Sigmoid colon (tissue), 7 donors: Measurements from ENCODE around the gene BTNL9. TPM values are rescaled to one million over a fixed set of nuclear protein-coding genes. Genes with fewer than 3 reads are reported as not detected.
"Not testable (repeated sequence)": the region's sequence is repeated elsewhere in the genome, so short reads cannot be mapped to it uniquely, and the experiment has no call there.

ENCODE experiments used
- DNase-seq: peaks from one replicate; pipeline ENCODE4 v3.0.0-alpha.2; 2019
- H3K27ac ChIP-seq, 4 donors: fragments of 200-600 bp; sonication (generic); one replicate each; pipeline ENCODE4 v1.5.1; 2016 to 2019; ENCODE audit warnings: mild to moderate bottlenecking in 1 of 4
- H3K27me3 ChIP-seq, 3 donors: fragments of 200-600 bp; sonication (generic); one replicate each; pipeline ENCODE4 v1.5.1; 2019; ENCODE audit warnings: mild to moderate bottlenecking in 1 of 3
- H3K36me3 ChIP-seq, 4 donors: fragments of 200-600 bp; sonication (generic); one replicate each; pipeline ENCODE4 v1.5.1; 2016 to 2019
- H3K4me1 ChIP-seq, 4 donors: fragments of 200-600 bp; sonication (generic); one replicate each; pipeline ENCODE4 v1.5.1; 2017 to 2019
- H3K4me3 ChIP-seq, 4 donors: fragments of 200-600 bp; sonication (generic); one replicate each; pipeline ENCODE4 v1.5.1; 2017 to 2019; ENCODE audit warnings: mild to moderate bottlenecking in 2 of 4, moderate library complexity in 1 of 4
- H3K9me3 ChIP-seq, 4 donors: fragments of 200-600 bp in 3 of 4; sonication (generic) in 3 of 4; one replicate each; pipeline versions ENCODE4 v1.5.1 to v1.6.1; 2013 to 2019
- EP300 ChIP-seq, 4 donors: sonication (generic); formaldehyde crosslinking; IDR thresholded peaks; one replicate each; pipeline ENCODE4 v1.6.1; 2017; ENCODE audit warnings: antibody characterized with exemption in 4 of 4
- POLR2A ChIP-seq, 2 donors: fragments of 450-650 bp; IDR thresholded peaks; one replicate each; pipeline ENCODE4 v1.6.1; 2016; ENCODE audit warnings: antibody characterized with exemption in 2 of 2, mild to moderate bottlenecking in 2 of 2, moderate library complexity in 2 of 2
- POLR2AphosphoS5 ChIP-seq, 4 donors: sonication (generic); formaldehyde crosslinking; IDR thresholded peaks; one replicate each; pipeline ENCODE4 v1.6.1; 2017; ENCODE audit warnings: antibody characterized with exemption in 4 of 4
- WGBS, 2 donors: extraction: QIAGEN DNeasy Blood & Tissue Kit; methylation state at CpG; one replicate each; pipeline ENCODE4 v1.1.7; 2013; 5-methylcytosine and 5-hydroxymethylcytosine counted together
- intact Hi-C: fragments of 100-400 bp; cut with DNase I; formaldehyde crosslinking; loops from one replicate; pipeline ENCODE4 v1.15.1; 2023
- polyA plus RNA-seq, 3 donors: library from polyadenylated mRNA; stranded (reverse); fragments of 200-250 nt; gene quantifications; one replicate each; pipeline ENCODE4 v1.2.3, GENCODE V29; 2013
- total RNA-seq, 4 donors: library from RNA; depleted of rRNA; stranded (reverse); fragments of >200 nt; gene quantifications; one replicate each; pipeline ENCODE4 v1.1.0, GENCODE V29; 2016
- TF ChIP-seq, protein P1 (sequence below), 4 experiments: fragments of 450-650 bp in 3 of 4; fragments of 200-600 bp in 1 of 4; IDR thresholded peaks; one replicate each; pipeline ENCODE4 v1.5.1; 2016 to 2019; ENCODE audit warnings: antibody characterized with exemption in 4 of 4, mild to moderate bottlenecking in 3 of 4, moderate library complexity in 2 of 4
- donor health status: healthy with polysubstance abuse.
- donor health status: Bipolar disorder and iron deficiency.
- donor health status: healthy.

BTNL9 gene
- total and polyA plus RNA-seq, 7 donors = 0.46 to 34.9 (median 5.0) TPM

GRCh38 chr5:181092428-181092827, 52.4 kb downstream of the BTNL9 start:
- no peak for DNase-seq
- TF ChIP-seq POLR2A (IDR thresholded peaks at IDR 0.05) (no peak), POLR2AphosphoS5 (IDR thresholded peaks at IDR 0.05) (no peak), EP300 (IDR thresholded peaks at IDR 0.05) (no peak)
- TF ChIP-seq, protein P1, sequence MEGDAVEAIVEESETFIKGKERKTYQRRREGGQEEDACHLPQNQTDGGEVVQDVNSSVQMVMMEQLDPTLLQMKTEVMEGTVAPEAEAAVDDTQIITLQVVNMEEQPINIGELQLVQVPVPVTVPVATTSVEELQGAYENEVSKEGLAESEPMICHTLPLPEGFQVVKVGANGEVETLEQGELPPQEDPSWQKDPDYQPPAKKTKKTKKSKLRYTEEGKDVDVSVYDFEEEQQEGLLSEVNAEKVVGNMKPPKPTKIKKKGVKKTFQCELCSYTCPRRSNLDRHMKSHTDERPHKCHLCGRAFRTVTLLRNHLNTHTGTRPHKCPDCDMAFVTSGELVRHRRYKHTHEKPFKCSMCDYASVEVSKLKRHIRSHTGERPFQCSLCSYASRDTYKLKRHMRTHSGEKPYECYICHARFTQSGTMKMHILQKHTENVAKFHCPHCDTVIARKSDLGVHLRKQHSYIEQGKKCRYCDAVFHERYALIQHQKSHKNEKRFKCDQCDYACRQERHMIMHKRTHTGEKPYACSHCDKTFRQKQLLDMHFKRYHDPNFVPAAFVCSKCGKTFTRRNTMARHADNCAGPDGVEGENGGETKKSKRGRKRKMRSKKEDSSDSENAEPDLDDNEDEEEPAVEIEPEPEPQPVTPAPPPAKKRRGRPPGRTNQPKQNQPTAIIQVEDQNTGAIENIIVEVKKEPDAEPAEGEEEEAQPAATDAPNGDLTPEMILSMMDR (IDR thresholded peaks at IDR 0.05) = no peak
- Histone ChIP-seq H3K4me3 (no peak overlapping the region), H3K36me3 (no peaks in the 10 kb centered on the region), H3K4me1 (no peaks in the 10 kb centered on the region), H3K27ac (no peak overlapping the region), H3K27me3 (peaks cover 0 to 23% (median 18%) of the 10 kb centered on the region in 3 donors), H3K9me3 (no peaks in the 10 kb centered on the region)
- intact Hi-C loops = no loop called here
- 70 to 75% methylated on average over 7 of the region's 7 CpGs for WGBS, 2 donors

DNA sequence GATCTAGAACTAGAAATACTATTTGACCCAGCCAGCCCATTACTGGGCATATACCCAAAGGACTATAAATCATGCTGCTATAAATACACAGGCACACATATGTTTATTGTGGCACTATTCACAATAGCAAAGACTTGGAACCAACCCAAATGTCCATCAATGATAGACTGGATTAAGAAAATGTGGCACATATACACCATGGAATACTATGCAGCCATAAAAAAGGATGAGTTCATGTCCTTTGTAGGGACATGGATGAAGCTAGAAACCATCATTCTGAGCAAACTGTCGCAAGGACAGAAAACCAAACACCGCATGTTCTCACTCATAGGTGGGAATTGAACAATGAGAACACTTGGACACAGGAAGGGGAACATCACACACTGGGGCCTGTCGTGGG, 55.1 kb downstream of the BTNL9 start:
- H3K4me1 ChIP-seq, H3K4me3 ChIP-seq, H3K9me3 ChIP-seq, DNase-seq, intact Hi-C loops, H3K36me3 ChIP-seq, H3K27ac ChIP-seq: not testable (repeated sequence)
- WGBS, 2 donors = 78 to 80% methylated on average over 3 of the region's 3 CpGs
- peaks cover 10 to 39% (median 32%) of the 10 kb centered on the region in 3 donors for H3K27me3 ChIP-seq

- H3K9me3 ChIP-seq, H3K36me3 ChIP-seq, intact Hi-C loops, H3K27ac ChIP-seq, H3K4me1 ChIP-seq, H3K4me3 ChIP-seq, DNase-seq: not testable (repeated sequence)
- H3K27me3 ChIP-seq = peaks cover 10 to 44% (median 37%) of the 10 kb centered on the region in 3 donors
- no CpG with 5 or more reads among the region's 26 CpGs for WGBS, 2 donors
Measured at GRCh38 chr5:181096721-181097382, 56.8 kb downstream of the BTNL9 start.

DNA sequence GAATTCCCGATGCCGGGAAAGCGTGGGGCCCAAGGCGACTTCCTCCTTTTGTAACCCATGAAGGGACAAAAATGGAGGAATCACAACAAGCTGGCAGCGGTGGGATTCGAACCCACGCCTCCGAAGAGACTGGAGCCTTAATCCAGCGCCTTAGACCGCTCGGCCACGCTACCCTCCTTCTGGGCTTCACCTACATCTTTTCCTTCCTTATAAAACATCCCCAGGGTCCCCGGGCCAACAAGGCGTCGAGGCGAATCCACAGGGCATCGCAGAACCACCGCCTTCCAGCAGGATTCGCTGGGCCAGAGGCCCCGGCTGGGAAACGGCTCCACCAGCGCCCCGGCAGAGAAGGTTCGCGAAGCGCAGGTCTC, 57.3 kb downstream of the BTNL9 start:
- WGBS, 2 donors = no CpG with 5 or more reads among the region's 26 CpGs

GRCh38 chr5:181097759-181098491, 57.9 kb downstream of the BTNL9 start:
- H3K4me1 ChIP-seq, H3K36me3 ChIP-seq, H3K4me3 ChIP-seq, H3K9me3 ChIP-seq, intact Hi-C loops, H3K27ac ChIP-seq, DNase-seq: not testable (repeated sequence)
- H3K27me3 ChIP-seq = peaks cover 10 to 39% (median 27%) of the 10 kb centered on the region in 3 donors
- WGBS, 2 donors = 0 to 3% methylated on average over 2 to 5 of the region's 56 CpGs

More for the DNA sequence above, 57.3 kb downstream of the BTNL9 start:
- peaks cover 10 to 44% (median 33%) of the 10 kb centered on the region in 3 donors for H3K27me3 ChIP-seq
- H3K9me3 ChIP-seq, H3K4me3 ChIP-seq, intact Hi-C loops, H3K36me3 ChIP-seq, H3K27ac ChIP-seq, DNase-seq, H3K4me1 ChIP-seq: not testable (repeated sequence)

- no peak for DNase-seq
- Histone ChIP-seq H3K4me3 (no peak overlapping the region), H3K36me3 (no peaks in the 10 kb centered on the region), H3K4me1 (peaks cover 0 to 5% (median 2%) of the 10 kb centered on the region in 4 donors), H3K27me3 (peaks cover 11 to 32% (median 19%) of the 10 kb centered on the region in 3 donors), H3K27ac (no peak overlapping the region), H3K9me3 (no peaks in the 10 kb centered on the region)
- no peak for TF ChIP-seq POLR2A (IDR thresholded peaks at IDR 0.05)
- no peak for TF ChIP-seq POLR2AphosphoS5 (IDR thresholded peaks at IDR 0.05)
- TF ChIP-seq, protein P1 (IDR thresholded peaks at IDR 0.05) = no peak
- no peak for TF ChIP-seq EP300 (IDR thresholded peaks at IDR 0.05)
- intact Hi-C loops = no loop called here
- WGBS, 2 donors = 20 to 22% methylated on average over 20 to 22 of the region's 22 CpGs
Measured at GRCh38 chr5:181098762-181099601, 58.9 kb downstream of the BTNL9 start.
